BJ (cell line): ENCODE measurements around the gene SLC17A1. TPM values are rescaled to one million over a fixed set of nuclear protein-coding genes. Genes with fewer than 3 reads are reported as not detected.

Source experiments
- CTCF ChIA-PET: fragments of 350-600 bp; formaldehyde crosslinking; extraction: SDS; loops from one replicate; lab custom pipeline; 2021; ENCODE audit warnings: antibody characterized with exemption, inconsistent platforms; lab: Yijun Ruan, JAX
- POLR2A ChIA-PET: fragments of 300-600 bp; sonication (Branson Sonifier 250); formaldehyde crosslinking; extraction: SDS; loops from one replicate; lab custom pipeline; 2021; ENCODE audit warnings: antibody characterized with exemption; lab: Charles Lee
- DNase-seq: peaks from one replicate; pipeline ENCODE4 v3.0.0-alpha.2; 2011; ENCODE audit warnings: low read depth
- H3K27me3 ChIP-seq: 2 replicates; pipeline ENCODE4 v1.6.0; 2011; ENCODE audit warnings: low read length; ENCODE audit not compliant: control insufficient read depth, insufficient read depth
- H3K36me3 ChIP-seq: 2 replicates; pipeline ENCODE4 v1.5.1; 2011; ENCODE audit warnings: low read length; ENCODE audit not compliant: control insufficient read depth, insufficient read depth
- H3K4me3 ChIP-seq: 2 replicates; pipeline ENCODE4 v1.5.1; 2011; ENCODE audit warnings: low read depth, mild to moderate bottlenecking, control low read depth, low read length
- polyA plus RNA-seq: library from polyadenylated mRNA; depleted of rRNA; stranded (reverse); fragments of >200 nt; gene quantifications from 2 replicates; pipeline ENCODE4 v1.2.3, GENCODE V29; 2011
- TF ChIP-seq, protein P1 (sequence below): IDR thresholded peaks from 2 replicates; pipeline ENCODE4 v1.5.1; 2011; ENCODE audit warnings: low read depth, mild to moderate bottlenecking, control low read depth, inconsistent platforms, low read length, moderate library complexity; ENCODE audit not compliant: insufficient read depth

The SLC17A1 gene
- polyA plus RNA-seq, 1 experiment: not detected

GRCh38 chr6:25875563-25875905 is 43.7 kb upstream of the SLC17A1 start:
- no peak for DNase-seq
- Histone ChIP-seq H3K27me3 (no peaks in the 10 kb centered on the region), H3K4me3 (no peak overlapping the region), H3K36me3 (no peaks in the 10 kb centered on the region)
- ChIA-PET CTCF (no interaction called here), POLR2A (no interaction called here)
- TF ChIP-seq, protein P1, sequence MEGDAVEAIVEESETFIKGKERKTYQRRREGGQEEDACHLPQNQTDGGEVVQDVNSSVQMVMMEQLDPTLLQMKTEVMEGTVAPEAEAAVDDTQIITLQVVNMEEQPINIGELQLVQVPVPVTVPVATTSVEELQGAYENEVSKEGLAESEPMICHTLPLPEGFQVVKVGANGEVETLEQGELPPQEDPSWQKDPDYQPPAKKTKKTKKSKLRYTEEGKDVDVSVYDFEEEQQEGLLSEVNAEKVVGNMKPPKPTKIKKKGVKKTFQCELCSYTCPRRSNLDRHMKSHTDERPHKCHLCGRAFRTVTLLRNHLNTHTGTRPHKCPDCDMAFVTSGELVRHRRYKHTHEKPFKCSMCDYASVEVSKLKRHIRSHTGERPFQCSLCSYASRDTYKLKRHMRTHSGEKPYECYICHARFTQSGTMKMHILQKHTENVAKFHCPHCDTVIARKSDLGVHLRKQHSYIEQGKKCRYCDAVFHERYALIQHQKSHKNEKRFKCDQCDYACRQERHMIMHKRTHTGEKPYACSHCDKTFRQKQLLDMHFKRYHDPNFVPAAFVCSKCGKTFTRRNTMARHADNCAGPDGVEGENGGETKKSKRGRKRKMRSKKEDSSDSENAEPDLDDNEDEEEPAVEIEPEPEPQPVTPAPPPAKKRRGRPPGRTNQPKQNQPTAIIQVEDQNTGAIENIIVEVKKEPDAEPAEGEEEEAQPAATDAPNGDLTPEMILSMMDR: no peak

DNA sequence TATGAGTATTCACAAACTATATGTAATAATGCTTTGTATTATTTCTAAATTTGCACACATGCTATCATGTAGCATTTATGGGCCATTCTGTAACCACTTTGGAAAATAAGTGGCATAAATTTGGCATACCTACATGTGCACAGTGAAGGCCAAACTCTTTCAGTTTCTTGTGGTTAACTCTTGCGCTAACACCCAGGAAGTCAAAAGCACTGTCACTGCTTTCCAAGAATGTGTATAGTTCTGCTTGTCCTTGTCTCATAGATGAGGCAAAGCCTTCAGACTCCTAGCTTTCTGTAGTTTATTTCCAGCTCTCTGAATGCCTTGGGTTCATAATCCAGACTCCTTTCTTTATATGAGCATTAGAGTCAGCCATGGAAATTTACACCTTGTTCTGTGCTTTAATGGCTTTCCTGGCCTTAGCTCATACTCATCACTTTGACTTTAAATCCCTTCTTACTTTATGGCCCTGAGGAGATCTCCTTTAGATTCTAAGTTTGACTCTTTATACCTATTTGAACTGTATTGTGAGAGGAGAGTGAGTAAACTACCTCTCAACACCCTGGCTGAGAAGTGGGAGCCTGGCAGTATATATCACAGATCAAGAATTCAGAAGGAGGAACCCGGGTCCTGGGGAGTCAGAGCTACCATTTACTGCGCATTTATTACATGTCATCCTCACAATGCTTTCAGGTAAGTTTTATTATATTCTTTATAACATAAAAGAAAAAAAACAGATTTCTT is 43.1 kb upstream of the SLC17A1 start:
- Histone ChIP-seq H3K36me3 (no peaks in the 10 kb centered on the region), H3K27me3 (no peaks in the 10 kb centered on the region), H3K4me3 (no peak overlapping the region)
- CTCF ChIA-PET: no interaction called here
- no peak for DNase-seq
- TF ChIP-seq, protein P1: no peak
- POLR2A ChIA-PET: no interaction called here

GRCh38 chr6:25874118-25874517 is 42.3 kb upstream of the SLC17A1 start, which contains the start of gene SLC17A3:
Gene SLC17A3 (minus strand): TSS chr6:25874243. CDS start chr6:25868387, 5,856 bp downstream.
- TF ChIP-seq, protein P1: no peak
- CTCF ChIA-PET: no interaction called here
- POLR2A ChIA-PET: no interaction called here
- no peak for DNase-seq
- Histone ChIP-seq H3K4me3 (no peak within 1 kb of the TSS), H3K27me3 (no peaks in the 10 kb centered on the region), H3K36me3 (no peaks in the 10 kb centered on the region)

DNA sequence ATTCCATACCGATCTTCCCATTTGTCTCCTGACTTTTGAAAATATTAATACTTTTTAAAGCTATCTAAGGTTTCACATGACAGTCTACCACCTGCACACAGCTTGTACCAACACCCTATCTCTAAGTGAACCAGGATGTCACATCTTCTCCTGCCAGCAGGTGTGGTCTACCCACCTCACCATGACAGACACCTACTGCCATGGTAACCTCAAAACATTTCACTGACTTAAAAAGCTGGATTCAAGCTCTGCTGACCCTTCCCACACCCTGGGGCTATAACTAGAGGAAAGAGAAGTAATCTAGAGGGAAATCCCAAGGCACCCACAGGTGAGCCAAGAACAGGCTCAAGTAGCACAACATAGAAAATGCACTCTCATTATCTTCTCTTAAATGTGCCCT is 41.0 kb upstream of the SLC17A1 start:
- H3K4me3 ChIP-seq: no peak overlapping the region
- CTCF ChIA-PET: no interaction called here
- TF ChIP-seq, protein P1: no peak
- POLR2A ChIA-PET: no interaction called here
- H3K27me3 ChIP-seq: no peaks in the 10 kb centered on the region
- no peaks in the 10 kb centered on the region for H3K36me3 ChIP-seq
- DNase-seq: no peak

DNA sequence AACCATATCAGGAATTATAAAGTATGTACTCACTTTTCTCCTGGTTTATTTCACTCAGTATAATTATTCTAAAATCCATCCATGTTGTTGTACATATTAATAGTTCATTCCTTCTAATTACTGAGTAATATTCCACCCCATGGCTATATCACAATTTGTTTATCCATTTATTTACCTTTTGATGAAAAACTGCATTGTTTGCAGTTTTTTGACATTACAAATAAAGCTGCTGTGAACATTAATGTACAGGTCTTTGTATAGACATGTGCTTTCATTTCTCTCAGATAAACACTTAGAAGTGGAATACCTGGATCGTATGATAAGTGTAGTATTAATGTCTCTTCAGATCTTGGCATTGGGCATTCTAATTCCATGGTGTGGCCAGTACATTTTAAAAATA is 38.0 kb upstream of the SLC17A1 start:
- ChIA-PET POLR2A (no interaction called here), CTCF (interaction anchor here (0.9 kb wide), 1 partner anchor 53 kb away, joined by 3 read pairs; no protein-coding TSS in a partner anchor)
- Histone ChIP-seq H3K4me3 (no peak overlapping the region), H3K27me3 (no peaks in the 10 kb centered on the region), H3K36me3 (no peaks in the 10 kb centered on the region)
- TF ChIP-seq, protein P1: no peak
- DNase-seq: no peak
